Stimulated activated effector memory CD8-positive, alpha-beta T cell treated with anti-CD3 and anti-CD28 coated beads, Interleukin-12 subunit alpha, Interleukin-12 subunit beta, amount 100 ng/mL, for 72 hours (primary cell): ENCODE results near the gene UBE2E2.
"Not testable (repeated sequence)": the region's sequence is repeated elsewhere in the genome, so short reads cannot be mapped to it uniquely, and the experiment has no call there.

Experiments
- ATAC-seq: fragments of 150-1000 bp; cut with Tn5 transposase; 2 replicates; pipeline ENCODE4 v1.10.0; 2021
- DNase-seq, 2 donors: peaks; one replicate each; pipeline ENCODE4 v3.0.0; 2021 to 2022; ENCODE audit warnings: low spot score in 2 of 2
- H3K27ac Mint-ChIP-seq: one replicate; pipeline ENCODE4 v1.8.0; 2022; ENCODE audit warnings: mild to moderate bottlenecking, mixed read lengths
- H3K36me3 Mint-ChIP-seq: one replicate; pipeline ENCODE4 v1.8.0; 2022; ENCODE audit warnings: mild to moderate bottlenecking, mixed read lengths
- H3K4me1 Mint-ChIP-seq: one replicate; pipeline ENCODE4 v1.8.0; 2022; ENCODE audit warnings: mixed read lengths
- H3K4me3 Mint-ChIP-seq: one replicate; pipeline ENCODE4 v1.8.0; 2022; ENCODE audit warnings: mild to moderate bottlenecking, mixed read lengths
- H3K9me3 Mint-ChIP-seq: one replicate; pipeline ENCODE4 v1.8.0; 2022; ENCODE audit warnings: mixed read lengths

Gene UBE2E2

DNA sequence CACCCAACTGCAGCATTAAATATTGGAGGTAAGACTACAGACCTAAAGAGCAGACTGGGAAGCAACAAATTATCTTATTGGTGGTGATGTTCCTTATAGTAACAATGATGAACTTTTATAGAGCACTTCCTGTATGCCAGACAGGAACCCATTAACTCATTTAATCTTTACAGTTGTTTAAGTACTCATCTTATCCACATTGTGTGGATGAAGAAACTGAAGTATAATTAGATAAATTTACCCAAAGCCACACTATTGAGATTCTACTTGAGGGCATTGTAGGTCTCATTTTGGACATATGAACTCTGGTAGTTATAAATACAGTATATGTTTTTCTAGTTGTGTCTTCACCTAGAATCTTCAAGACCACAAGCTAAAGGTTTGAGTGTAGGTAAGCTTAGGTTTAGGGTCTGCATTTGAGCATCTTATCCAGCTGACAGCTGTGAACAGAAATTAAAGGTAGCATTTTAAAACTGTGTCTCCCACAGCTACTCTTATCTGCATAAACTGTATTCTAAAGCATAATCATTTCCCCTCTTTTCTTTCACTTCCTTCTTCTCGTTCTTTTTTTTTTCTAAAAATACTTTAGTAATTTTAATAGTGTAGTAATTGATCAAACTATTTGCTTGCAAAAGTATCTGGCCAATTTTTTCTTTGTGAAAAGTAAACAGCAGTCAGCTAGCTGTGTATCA is 138.2 kb downstream of the UBE2E2 start:
- H3K4me1 Mint-ChIP-seq: no peaks in the 10 kb centered on the region
- H3K9me3 Mint-ChIP-seq: no peaks in the 10 kb centered on the region
- ATAC-seq (no peak), DNase-seq (no peak)
- H3K36me3 Mint-ChIP-seq: no peaks in the 10 kb centered on the region
- H3K4me3 Mint-ChIP-seq: no peak overlapping the region
- no peak overlapping the region for H3K27ac Mint-ChIP-seq

DNA sequence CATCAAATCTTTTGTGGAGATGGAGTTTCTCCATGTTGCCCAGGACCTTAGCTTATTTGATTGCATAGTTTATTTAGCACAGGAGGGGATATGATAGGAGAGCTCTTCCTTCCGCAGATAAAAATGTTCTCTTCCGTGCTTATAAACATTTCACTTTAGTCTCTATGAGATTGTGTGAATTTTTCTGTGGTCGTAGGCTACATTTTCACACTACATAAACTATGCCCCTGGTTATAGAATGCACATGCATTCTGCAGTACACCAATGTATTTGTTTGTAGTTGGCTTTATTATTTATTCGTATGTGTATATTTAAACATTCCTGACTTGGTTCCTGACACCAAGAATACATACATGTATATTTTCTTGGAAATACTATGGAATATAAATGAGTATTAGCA is 139.2 kb downstream of the UBE2E2 start:
- H3K27ac Mint-ChIP-seq: no peak overlapping the region
- no peak overlapping the region for H3K4me3 Mint-ChIP-seq
- H3K9me3 Mint-ChIP-seq: no peaks in the 10 kb centered on the region
- no peak for ATAC-seq
- no peaks in the 10 kb centered on the region for H3K4me1 Mint-ChIP-seq
- no peaks in the 10 kb centered on the region for H3K36me3 Mint-ChIP-seq
- DNase-seq: no peak

DNA sequence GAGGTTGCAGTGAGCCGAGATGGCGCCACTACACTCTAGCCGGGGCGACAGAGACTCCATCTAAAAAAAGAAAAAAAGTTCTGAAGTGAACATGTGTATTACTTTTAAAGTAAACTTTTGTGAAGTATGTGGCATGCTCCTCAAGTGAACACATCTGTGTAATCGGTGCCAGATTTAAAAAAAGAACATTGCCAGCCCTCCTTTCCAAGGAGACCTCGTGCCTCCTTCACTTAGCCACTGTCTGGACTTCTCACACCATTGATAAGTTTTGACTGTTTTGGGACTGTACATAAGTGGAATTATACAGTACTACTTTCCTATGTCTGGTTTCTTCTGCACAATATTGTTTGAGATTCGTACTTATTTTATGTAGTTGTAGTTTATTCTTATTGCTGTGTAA is 140.4 kb downstream of the UBE2E2 start:
- no peak for DNase-seq
- ATAC-seq: no peak
- Mint-ChIP-seq H3K4me1 (no peaks in the 10 kb centered on the region), H3K4me3 (no peak overlapping the region), H3K9me3 (no peaks in the 10 kb centered on the region), H3K27ac (no peak overlapping the region), H3K36me3 (no peaks in the 10 kb centered on the region)

DNA sequence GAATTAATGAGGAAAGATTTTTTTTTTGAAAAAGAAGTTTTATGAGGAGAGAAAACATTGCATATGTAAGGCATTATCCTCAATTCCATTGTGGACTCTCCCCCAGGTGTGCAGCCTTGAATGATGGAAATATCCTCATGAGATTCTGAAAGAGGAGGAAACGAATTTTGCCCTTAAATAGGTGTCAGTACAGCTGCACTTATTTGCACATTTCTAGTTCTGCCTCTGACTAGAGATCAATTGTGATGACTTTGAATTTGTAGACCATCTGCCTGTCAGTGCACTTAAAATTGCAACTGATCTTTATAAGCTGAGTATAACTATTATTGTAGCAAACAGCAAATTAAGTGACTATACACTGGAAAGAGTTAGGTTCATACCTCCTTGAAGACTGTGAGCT is 141.8 kb downstream of the UBE2E2 start:
- no peak for DNase-seq
- Mint-ChIP-seq H3K9me3 (no peaks in the 10 kb centered on the region), H3K4me1 (no peaks in the 10 kb centered on the region), H3K4me3 (no peak overlapping the region), H3K27ac (no peak overlapping the region), H3K36me3 (no peaks in the 10 kb centered on the region)
- ATAC-seq: no peak

DNA sequence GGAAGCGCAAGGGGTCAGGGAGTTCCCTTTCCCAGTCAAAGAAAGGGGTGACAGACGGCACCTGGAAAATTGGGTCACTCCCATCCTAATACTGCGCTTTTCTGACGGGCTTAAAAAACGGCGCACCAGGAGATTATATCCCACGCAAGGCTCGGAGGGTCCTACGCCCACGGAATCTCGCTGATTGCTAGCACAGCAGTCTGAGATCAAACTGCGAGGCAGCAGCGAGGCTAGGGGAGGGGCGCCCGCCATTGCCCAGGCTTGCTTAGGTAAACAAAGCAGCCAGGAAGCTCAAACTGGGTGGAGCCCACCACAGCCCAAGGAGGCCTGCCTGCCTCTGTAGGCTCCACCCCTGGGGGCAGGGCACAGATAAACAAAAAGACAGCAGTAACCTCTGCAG is 146.3 kb downstream of the UBE2E2 start:
- H3K4me1 Mint-ChIP-seq, DNase-seq, H3K9me3 Mint-ChIP-seq, ATAC-seq, H3K4me3 Mint-ChIP-seq, H3K36me3 Mint-ChIP-seq, H3K27ac Mint-ChIP-seq: not testable (repeated sequence)

DNA sequence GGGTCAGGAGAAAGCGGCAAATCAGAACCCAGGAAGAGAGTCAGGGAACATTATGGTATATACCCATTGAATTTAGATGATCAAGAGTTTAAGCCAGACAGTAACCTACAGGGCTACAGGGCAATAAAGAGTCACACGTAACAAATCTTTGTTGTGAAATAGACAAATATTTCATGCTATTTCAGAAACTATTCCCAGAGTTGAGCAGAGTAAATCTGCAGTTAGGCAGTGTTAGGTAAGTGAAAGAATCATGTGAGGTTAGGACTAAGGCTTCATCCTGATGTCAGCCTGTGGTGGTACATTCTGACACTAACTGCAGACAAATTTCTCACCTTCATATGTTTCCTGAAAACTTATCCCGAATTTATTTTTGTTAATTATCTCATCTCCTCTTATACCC is 153.0 kb downstream of the UBE2E2 start:
- Mint-ChIP-seq H3K4me3 (no peak overlapping the region), H3K36me3 (no peaks in the 10 kb centered on the region), H3K27ac (no peak overlapping the region), H3K4me1 (no peaks in the 10 kb centered on the region), H3K9me3 (no peaks in the 10 kb centered on the region)
- DNase-seq (no peak), ATAC-seq (no peak)

DNA sequence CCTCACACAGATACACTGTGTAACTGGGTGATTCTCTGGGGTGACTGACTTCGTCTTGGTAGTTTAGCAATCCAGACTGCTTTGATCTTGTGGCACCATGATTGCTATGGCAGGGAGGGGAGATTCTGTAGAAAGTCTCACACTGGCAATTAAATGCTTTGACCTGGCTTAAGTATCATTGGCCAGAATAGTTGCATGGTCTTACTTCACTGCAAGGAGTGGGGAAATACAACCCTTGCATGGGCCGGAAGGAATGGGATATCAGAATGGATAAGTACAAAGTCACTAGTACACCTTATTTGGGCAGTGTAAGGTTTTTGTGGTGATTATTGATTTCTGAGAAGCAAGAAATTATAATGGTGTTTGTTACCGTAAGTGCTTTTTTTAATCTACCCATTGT is 153.8 kb downstream of the UBE2E2 start:
- Mint-ChIP-seq H3K4me1 (no peaks in the 10 kb centered on the region), H3K27ac (no peak overlapping the region), H3K9me3 (peaks cover under 1% of the 10 kb centered on the region), H3K36me3 (no peaks in the 10 kb centered on the region), H3K4me3 (no peak overlapping the region)
- no peak for DNase-seq
- ATAC-seq: no peak

DNA sequence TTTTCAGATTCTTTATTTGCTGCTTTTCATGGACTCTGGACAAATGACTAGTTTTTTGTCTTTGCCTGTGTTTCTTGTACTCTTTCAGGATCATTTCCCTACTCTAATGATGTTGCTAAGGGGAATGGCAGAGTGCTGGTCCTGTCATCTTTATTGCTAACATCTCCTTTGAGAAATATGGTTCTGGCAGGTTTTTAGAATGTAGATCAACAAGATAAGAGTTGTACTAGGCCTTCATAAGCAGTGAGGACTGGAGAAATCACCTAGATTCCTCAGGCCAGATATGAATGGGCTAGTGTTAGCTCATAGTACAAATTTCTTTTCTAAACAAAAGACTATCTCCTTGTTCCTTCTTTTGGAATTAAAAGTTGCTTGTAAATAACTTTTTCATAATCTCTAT is 156.0 kb downstream of the UBE2E2 start:
- Mint-ChIP-seq H3K4me3 (no peak overlapping the region), H3K27ac (no peak overlapping the region), H3K36me3 (no peaks in the 10 kb centered on the region), H3K9me3 (peaks cover 8% of the 10 kb centered on the region), H3K4me1 (no peaks in the 10 kb centered on the region)
- DNase-seq (no peak), ATAC-seq (no peak)

DNA sequence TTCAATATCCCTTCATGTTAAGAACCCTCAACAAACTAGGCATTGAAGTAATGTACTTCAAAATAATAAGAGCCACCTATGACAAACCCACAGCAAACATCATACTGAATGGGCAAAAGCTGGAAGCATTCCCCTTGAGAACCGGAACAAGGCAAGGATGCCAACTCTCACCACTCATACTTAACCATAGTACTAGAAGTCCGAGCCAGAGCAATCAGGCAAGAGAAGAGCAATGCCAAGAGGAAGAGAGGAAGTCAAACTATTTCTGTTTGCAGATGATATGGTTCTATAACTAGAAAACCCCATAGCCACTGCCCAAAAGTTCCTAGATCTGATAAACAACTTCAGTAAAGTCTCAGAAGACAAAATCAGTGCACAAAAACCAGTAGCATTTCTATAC is 161.9 kb downstream of the UBE2E2 start:
- no peak for ATAC-seq
- no peaks in the 10 kb centered on the region for H3K36me3 Mint-ChIP-seq
- H3K9me3 Mint-ChIP-seq: peaks cover 11% of the 10 kb centered on the region
- H3K4me1 Mint-ChIP-seq: no peaks in the 10 kb centered on the region
- no peak for DNase-seq
- H3K4me3 Mint-ChIP-seq: no peak overlapping the region
- H3K27ac Mint-ChIP-seq: no peak overlapping the region

DNA sequence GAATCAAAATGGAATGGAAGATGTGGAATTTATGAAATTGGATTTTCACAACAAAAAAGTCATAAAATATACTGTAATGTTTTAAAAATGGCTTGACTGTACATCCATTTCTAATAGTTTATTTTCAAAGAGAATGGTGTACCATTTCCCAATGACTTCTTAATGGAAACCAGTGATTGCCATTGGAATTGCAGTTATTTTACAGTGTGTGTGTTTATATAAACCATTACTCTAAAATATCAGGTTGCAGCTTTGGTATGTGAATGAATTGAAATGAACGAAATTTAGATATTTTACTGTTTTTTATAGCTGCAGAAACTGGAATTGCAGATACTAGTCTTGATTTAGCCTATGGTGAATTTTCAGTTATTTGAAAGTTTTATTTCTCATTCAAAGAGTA is 165.6 kb downstream of the UBE2E2 start:
- no peaks in the 10 kb centered on the region for H3K4me1 Mint-ChIP-seq
- H3K9me3 Mint-ChIP-seq: peaks cover 10% of the 10 kb centered on the region
- no peak for ATAC-seq
- no peak overlapping the region for H3K4me3 Mint-ChIP-seq
- no peak for DNase-seq
- H3K36me3 Mint-ChIP-seq: no peaks in the 10 kb centered on the region
- H3K27ac Mint-ChIP-seq: no peak overlapping the region

DNA sequence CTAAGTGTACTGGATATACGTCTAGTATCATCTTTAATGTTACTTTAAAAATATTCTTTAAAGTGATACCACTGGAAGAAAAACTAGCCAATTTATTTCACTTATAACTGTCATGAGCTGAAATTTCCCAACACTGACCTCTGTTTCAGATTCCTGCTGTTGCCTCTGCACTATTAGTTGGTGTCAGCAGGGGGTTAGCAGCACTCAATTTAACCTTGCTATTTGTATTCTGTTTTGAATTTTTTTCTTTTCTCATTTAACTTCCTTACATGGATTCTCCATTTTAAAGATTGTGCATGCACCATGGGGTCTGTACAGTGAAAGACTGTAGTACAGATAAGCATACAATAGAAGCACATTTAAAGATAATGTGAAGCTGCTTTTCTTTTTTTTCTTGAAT is 169.2 kb downstream of the UBE2E2 start:
- DNase-seq (no peak), ATAC-seq (no peak)
- Mint-ChIP-seq H3K4me3 (no peak overlapping the region), H3K4me1 (no peaks in the 10 kb centered on the region), H3K27ac (no peak overlapping the region), H3K9me3 (peaks cover 3% of the 10 kb centered on the region), H3K36me3 (no peaks in the 10 kb centered on the region)

DNA sequence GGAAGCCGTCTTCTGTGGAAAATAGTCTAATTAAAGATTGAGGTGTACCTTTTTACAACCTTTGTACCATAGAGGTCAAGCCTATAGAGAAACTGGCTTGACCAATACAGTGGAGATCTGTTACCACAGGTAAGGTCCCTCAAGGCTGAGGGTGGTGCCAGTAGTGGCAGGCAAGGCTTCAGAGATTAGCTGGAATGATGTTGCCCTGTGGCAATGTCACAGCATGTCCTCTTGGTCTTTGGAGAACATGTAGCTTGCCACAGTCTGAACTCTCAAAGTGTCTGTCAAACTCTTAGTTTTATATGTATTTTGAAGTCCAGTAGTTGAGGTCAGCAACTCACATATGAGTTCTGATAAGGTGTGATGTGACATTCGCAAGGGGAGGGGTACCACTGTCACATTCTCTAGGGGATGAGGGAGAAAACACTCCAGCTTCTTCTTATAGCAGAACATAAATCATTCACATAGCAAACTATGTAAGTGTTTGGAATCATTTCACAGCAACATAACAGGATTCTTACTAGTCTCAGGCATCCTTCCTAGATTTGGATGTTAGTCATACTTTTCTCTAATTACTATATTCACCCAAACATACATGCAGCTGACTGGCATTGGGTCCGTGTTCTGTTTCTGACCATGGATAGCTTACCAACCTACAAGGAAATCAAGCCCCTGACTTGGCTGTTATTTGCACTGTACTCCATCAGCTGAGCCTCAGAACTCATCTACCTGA is 173.6 kb downstream of the UBE2E2 start:
- no peaks in the 10 kb centered on the region for H3K36me3 Mint-ChIP-seq
- peaks cover 2% of the 10 kb centered on the region for H3K9me3 Mint-ChIP-seq
- ATAC-seq (peak; percentile 26), DNase-seq (no peak)
- no peaks in the 10 kb centered on the region for H3K4me1 Mint-ChIP-seq
- H3K4me3 Mint-ChIP-seq: no peak overlapping the region
- H3K27ac Mint-ChIP-seq: no peak overlapping the region

DNA sequence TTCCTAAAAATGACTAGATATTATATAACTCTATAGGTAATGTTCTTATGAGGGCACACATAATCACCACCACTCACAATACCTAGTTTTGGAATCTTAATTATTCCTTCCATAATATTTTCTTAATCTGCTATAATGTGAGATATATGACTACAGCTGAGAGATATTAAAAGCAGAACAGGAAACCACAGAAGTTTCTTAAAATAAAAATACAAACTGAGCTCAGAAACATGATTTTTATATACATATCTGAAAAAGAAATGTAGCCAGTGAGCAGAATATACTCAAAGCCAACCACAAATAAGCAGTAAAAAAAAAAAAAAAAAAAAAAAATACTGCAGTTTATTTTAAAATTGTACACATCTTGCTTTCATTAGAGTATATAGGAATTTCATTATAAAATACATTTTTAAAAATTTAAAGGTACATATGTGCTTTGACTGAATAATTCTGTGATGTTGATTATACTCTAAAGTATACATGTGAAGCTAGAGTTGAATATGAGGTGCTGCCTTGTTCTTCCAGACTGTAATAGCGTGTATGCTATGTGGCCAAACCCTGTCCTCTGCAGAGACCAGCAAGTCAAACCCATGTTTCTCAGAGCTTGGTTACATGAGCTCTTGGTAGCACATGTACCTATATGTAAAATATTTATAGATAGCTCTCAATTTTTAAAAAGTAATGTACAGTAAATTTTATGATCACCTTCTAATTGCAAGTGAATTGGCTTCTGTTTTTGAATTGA is 175.0 kb downstream of the UBE2E2 start:
- no peak for ATAC-seq
- peaks cover 2% of the 10 kb centered on the region for H3K9me3 Mint-ChIP-seq
- H3K36me3 Mint-ChIP-seq: no peaks in the 10 kb centered on the region
- no peak overlapping the region for H3K4me3 Mint-ChIP-seq
- no peak overlapping the region for H3K27ac Mint-ChIP-seq
- H3K4me1 Mint-ChIP-seq: no peaks in the 10 kb centered on the region
- no peak for DNase-seq

DNA sequence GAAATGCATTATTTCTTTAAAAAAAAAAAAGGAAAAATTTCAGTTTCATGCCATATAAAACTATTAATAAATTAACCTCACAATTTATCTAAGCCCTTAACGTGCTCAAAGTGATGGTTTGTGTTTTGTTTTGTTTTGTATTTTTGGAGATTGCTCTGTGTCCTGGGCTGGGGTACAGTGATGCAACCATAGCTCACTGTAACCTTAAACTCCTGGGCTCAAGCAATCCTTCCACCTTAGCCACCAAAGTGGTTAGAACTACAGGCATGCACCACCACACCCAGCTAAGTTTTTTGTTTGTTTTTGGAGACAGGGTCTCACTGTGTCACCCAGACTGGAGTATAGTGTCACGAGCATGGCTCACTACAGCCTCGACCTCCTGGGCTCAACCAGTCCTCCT is 180.7 kb downstream of the UBE2E2 start:
- no peak overlapping the region for H3K4me3 Mint-ChIP-seq
- H3K36me3 Mint-ChIP-seq: no peaks in the 10 kb centered on the region
- no peaks in the 10 kb centered on the region for H3K4me1 Mint-ChIP-seq
- DNase-seq: no peak
- H3K9me3 Mint-ChIP-seq: peaks cover 2% of the 10 kb centered on the region
- no peak overlapping the region for H3K27ac Mint-ChIP-seq
- no peak for ATAC-seq

DNA sequence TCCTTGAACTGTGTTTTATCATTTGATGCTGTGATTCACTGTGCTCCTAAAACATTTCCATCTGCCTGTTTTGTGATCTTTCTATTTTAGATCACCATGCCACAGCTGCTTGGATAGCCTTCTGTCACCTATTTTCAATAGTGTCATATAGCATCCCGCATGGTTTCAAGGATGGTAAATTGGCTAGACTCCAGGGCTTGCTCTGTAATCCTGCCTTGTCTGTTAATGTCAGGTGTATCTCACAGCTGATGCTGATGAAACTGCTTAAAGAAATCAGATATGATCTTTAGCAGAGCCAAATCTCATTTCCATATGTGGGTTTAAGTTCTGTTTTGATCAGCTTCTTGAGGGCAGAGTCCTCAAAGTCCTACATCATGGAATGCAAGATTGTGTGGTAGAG is 182.2 kb downstream of the UBE2E2 start:
- H3K27ac Mint-ChIP-seq: no peak overlapping the region
- H3K4me3 Mint-ChIP-seq: no peak overlapping the region
- ATAC-seq (no peak), DNase-seq (no peak)
- no peaks in the 10 kb centered on the region for H3K4me1 Mint-ChIP-seq
- H3K9me3 Mint-ChIP-seq: no peaks in the 10 kb centered on the region
- no peaks in the 10 kb centered on the region for H3K36me3 Mint-ChIP-seq
